ENCODE data around the gene C21orf58.

Gene C21orf58

GRCh38 chr21:46289655-46290179 lies 34.0 kb downstream of the C21orf58 start:
- DNase-seq (ENCODE audit: low read depth in 2 of 2) = no peak
- no peak overlapping the region for H3K4me3 ChIP-seq (replicated peaks in 1 of 2; ENCODE audit: low read depth in 2 of 2, low read length in 2 of 2)
- no peak for TF ChIP-seq CTCF (IDR thresholded peaks at IDR 0.05; ENCODE audit: low read depth, low read length)

- peak overlapping the region in 1 of 2 donors; percentile 81 for H3K4me3 ChIP-seq (replicated peaks in 1 of 2; ENCODE audit: low read depth in 2 of 2, low read length in 2 of 2)
- TF ChIP-seq CTCF (IDR thresholded peaks at IDR 0.05; ENCODE audit: low read depth, low read length) = no peak
- DNase-seq (ENCODE audit: low read depth in 2 of 2) = no peak
These were observed 36.1 kb downstream of the C21orf58 start for GRCh38 chr21:46287541-46287940.

- no peak for TF ChIP-seq CTCF (IDR thresholded peaks at IDR 0.05; ENCODE audit: low read depth, low read length)
- peak overlapping the region; percentile 70 to 81 for H3K4me3 ChIP-seq (replicated peaks in 1 of 2; ENCODE audit: low read depth in 2 of 2, low read length in 2 of 2)
- DNase-seq (ENCODE audit: low read depth in 2 of 2) = no peak
These were observed 37.0 kb downstream of the C21orf58 start for GRCh38 chr21:46286648-46287002.

- H3K4me3 ChIP-seq (replicated peaks in 1 of 2; ENCODE audit: low read depth in 2 of 2, low read length in 2 of 2) = peak within 1 kb of the TSS; percentile 70 to 81
- peak; percentile 44 for TF ChIP-seq CTCF (IDR thresholded peaks at IDR 0.05; ENCODE audit: low read depth, low read length)
- peak; percentile 93 to 94 for DNase-seq (ENCODE audit: low read depth in 2 of 2)
These were observed 37.7 kb downstream of the C21orf58 start, which contains the start of gene YBEY for GRCh38 chr21:46285761-46286647. Gene YBEY, plus strand, starts transcription at chr21:46286342. Its CDS starts 572 bp downstream, at chr21:46286914.

GRCh38 chr21:46285206-46285661 lies 38.4 kb downstream of the C21orf58 start, which contains the start of gene MCM3AP:
Gene MCM3AP, minus strand, starts transcription at chr21:46285611. Its CDS starts 325 bp downstream, at chr21:46285286.
- peak within 1 kb of the TSS; percentile 70 to 81 for H3K4me3 ChIP-seq (replicated peaks in 1 of 2; ENCODE audit: low read depth in 2 of 2, low read length in 2 of 2)
- no peak for TF ChIP-seq CTCF (IDR thresholded peaks at IDR 0.05; ENCODE audit: low read depth, low read length)
- no peak for DNase-seq (ENCODE audit: low read depth in 2 of 2)

- DNase-seq (ENCODE audit: low read depth in 2 of 2) = no peak
- H3K4me3 ChIP-seq (replicated peaks in 1 of 2; ENCODE audit: low read depth in 2 of 2, low read length in 2 of 2) = peak overlapping the region in 1 of 2 donors; percentile 81
- no peak for TF ChIP-seq CTCF (IDR thresholded peaks at IDR 0.05; ENCODE audit: low read depth, low read length)
These were observed 38.9 kb downstream of the C21orf58 start for GRCh38 chr21:46284733-46285132.
